PC-9 (cell line): ENCODE measurements around the gene HIRA.

Experiments used
- EZH2 ChIP-seq: fragments of 200-600 bp; sonication (generic); IDR thresholded peaks from 2 replicates; pipeline ENCODE4 v1.8.0; 2017; ENCODE audit warnings: antibody characterized with exemption, low read depth
- TF ChIP-seq, protein P1 (sequence below): fragments of 200-600 bp; sonication (generic); conservative IDR thresholded peaks from 2 replicates; pipeline ENCODE4 v1.6.1; 2017; ENCODE audit warnings: mixed run types, antibody characterized with exemption, mild to moderate bottlenecking, moderate library complexity

DNA sequence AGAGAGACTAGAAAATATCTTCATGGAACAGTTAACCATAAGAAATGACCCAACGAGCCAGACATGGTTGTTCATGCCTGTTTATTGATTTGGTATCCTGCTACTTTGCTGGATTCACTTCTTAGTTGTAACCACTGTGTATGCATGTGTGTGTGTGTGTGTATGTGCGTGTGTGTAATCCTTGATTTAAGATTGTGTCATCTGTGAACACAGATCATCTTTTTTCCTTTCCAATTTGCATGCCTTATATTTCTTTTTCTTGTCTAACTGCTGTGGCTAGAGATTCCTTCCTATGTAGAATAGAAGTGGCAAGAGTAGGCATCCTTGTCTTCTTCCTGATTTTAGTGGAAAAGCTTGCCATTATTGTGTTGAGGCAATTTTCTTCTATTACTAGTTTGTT, 123.7 kb downstream of the HIRA start:
- TF ChIP-seq, protein P1, sequence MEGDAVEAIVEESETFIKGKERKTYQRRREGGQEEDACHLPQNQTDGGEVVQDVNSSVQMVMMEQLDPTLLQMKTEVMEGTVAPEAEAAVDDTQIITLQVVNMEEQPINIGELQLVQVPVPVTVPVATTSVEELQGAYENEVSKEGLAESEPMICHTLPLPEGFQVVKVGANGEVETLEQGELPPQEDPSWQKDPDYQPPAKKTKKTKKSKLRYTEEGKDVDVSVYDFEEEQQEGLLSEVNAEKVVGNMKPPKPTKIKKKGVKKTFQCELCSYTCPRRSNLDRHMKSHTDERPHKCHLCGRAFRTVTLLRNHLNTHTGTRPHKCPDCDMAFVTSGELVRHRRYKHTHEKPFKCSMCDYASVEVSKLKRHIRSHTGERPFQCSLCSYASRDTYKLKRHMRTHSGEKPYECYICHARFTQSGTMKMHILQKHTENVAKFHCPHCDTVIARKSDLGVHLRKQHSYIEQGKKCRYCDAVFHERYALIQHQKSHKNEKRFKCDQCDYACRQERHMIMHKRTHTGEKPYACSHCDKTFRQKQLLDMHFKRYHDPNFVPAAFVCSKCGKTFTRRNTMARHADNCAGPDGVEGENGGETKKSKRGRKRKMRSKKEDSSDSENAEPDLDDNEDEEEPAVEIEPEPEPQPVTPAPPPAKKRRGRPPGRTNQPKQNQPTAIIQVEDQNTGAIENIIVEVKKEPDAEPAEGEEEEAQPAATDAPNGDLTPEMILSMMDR = no peak
- no peak for TF ChIP-seq EZH2
